Measurements from ENCODE around the gene SCN1B. TPM values are rescaled to one million over a fixed set of nuclear protein-coding genes. Genes with fewer than 3 reads are reported as not detected.
"Not testable (repeated sequence)": the region's sequence is repeated elsewhere in the genome, so short reads cannot be mapped to it uniquely, and the experiment has no call there.

SCN1B gene
- total RNA-seq, 1 experiment from 2014 or later = 2.9 TPM

GRCh38 chr19:35000647-35001501, 29.4 kb upstream of the SCN1B start:
- peak; percentile 55 for DNase-seq (ENCODE audit: low read depth)

GRCh38 chr19:35002037-35002535, 28.2 kb upstream of the SCN1B start:
- DNase-seq (ENCODE audit: low read depth) = no peak

DNA sequence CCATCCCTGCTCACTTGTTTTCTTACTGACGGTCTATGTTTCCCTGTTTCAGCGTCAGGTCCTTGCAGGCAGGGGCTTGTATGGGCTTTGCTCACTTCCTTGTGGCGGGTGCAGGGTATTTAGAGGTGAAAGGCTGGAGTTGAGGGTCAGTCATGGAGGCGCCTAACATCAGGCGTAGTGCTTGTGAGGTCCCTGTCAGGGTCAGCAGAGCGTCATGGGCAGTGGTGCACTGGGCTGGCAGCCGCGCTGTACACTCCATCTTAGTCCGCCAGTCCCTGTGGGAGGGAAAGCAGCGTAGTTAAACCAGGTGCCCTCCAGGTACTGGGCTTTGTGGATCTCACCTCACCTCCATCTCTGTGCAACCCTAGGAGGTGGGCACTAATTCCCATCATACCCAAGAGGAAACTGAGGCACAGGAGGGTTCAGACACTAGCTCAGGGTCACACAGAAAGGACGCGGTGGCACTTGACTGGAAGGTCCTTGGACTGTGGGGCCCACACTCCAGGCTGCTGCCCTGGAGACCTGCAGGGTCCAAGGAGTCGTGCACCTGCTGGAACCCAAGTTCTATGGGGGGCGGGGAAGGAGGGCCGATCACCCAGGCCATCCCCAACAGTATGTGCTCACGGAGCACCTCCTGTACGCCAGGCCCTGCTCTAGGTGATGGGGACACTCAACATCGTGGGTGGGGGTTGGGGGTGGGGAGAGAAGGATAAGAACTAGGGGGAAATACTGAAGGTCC, 25.6 kb upstream of the SCN1B start:
- no peak for DNase-seq (ENCODE audit: low read depth)

DNA sequence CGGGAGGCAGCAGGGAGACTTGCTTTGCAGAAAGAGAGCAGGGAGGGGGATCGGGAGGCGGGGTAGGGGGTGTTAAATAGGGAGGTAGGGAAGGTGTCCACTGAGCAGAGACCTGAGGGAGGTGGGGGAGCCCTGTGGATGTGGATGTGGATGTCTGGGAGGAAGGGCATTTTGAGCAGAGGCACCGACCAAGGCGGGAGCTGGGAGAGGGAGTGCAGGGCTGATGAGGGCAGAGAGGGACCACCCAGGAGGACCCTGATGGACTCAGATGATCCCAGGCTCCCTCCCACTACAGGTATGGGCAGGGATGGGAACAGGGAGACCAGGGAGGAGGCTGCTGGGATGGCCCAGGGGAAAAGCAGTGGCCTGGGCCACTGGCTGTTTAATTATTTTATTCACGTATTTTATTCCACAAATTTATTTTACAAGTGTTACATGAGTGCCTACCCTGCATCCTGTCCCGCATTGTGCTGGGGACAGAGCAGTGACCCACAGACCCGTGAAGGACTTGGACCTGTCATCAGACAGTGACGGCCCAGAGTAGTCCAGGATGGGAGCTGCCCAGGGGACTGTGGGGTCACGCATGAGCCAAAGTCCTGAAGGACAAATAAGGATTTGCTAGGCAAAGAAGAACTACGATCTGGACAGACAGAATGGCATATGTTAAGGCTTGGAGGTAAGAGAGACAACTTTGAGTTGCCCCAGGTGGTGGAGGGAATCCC, 24.9 kb upstream of the SCN1B start:
- no peak for DNase-seq (ENCODE audit: low read depth)

GRCh38 chr19:35006007-35006341, 24.3 kb upstream of the SCN1B start:
- DNase-seq (ENCODE audit: low read depth) = not testable (repeated sequence)

GRCh38 chr19:35006342-35006998, 23.8 kb upstream of the SCN1B start:
- no peak for DNase-seq (ENCODE audit: low read depth)

- DNase-seq (ENCODE audit: low read depth) = no peak
Observed at GRCh38 chr19:35006999-35007365, 23.3 kb upstream of the SCN1B start.

DNA sequence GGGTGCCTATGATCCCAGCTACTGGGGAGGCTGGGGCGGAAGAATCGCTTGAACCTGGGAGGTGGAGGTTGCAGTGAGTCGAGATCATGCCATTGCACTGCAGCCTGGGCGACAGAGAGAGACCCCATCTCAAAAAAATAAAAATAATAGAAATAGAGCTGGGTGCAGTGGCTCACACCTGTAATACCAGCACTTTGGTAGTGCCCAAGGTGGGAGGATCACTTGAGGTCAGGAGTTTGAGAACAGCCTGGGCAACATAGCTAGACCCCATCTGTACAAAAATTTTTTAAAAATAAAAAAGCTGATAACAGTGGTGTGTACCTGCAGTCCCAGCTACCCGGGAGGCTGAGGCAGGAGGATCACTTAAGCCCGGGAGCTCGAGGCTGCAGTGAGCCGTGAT, 22.8 kb upstream of the SCN1B start:
- not testable (repeated sequence) for DNase-seq (ENCODE audit: low read depth)

DNA sequence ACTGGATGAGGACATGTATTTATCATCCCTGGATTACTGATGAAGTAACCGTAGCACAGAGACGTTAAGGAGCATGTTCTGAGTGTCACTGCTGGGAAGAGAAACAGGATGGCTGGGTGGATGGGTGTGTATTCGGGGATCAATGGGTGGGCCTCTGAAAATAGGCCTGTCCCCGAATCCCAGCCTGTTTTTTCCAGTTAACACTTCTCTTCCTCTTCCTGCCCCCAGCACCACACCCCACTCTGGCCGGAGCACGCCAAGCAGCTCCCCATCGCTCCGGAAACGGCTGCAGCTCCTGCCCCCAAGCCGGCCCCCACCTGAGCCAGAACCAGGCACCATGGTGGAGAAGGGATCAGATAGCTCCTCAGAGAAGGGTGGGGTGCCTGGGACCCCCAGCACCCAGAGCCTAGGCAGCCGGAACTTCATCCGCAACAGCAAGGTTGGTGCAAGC, 21.4 kb upstream of the SCN1B start:
- no peak for DNase-seq (ENCODE audit: low read depth)

- no peak for DNase-seq (ENCODE audit: low read depth)
Observed at GRCh38 chr19:35009424-35010415, 20.6 kb upstream of the SCN1B start.

- no peak for DNase-seq (ENCODE audit: low read depth)
Observed at GRCh38 chr19:35011091-35011689, 19.1 kb upstream of the SCN1B start.

DNA sequence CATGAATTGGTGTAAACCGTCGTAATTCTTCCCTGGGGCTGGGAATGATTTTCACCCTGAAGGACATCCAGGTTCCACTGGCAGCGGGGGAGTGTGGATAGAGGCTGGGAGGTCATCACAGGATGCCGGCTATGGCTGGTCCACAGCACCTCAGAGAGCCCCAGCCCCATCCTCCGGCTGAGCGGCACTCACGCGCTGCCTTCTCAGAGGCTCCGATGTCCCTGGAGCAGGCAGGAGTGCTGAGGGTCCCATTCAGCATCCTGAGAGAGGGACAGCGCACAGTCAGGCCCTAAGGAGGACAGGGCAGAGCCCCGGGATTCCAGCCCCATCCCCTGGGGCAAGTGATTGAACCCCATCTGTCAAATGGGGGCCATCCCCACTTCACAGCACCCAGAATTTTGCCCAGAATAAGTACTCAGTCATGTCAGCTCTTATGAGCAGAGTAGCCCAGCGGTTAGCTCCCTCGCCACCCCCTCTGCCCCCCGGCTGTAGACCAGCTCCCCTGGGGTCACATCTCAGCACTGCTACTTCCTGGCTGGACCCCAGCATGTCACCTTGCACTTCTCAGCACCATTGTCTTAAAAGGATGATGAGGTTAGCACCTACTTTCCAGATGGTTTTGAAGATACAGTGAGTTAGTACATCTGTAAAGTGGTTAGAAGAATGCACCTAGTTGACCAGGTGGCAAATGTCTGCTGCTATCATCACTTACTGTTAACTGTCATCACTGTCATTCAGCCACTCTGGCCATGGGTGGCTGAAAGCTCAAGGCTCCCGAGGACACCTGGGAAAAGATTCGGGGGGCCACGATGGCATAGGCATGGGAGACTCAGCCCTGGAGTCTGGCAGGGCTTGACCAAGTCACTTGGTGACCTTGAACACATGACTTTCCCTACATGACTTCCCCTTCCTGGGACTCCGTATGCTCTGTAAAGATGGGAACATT, 18.3 kb upstream of the SCN1B start:
- DNase-seq (ENCODE audit: low read depth) = no peak

- peak; percentile 73 for DNase-seq (ENCODE audit: low read depth)
Observed at GRCh38 chr19:35013041-35013819, 17.0 kb upstream of the SCN1B start.

DNA sequence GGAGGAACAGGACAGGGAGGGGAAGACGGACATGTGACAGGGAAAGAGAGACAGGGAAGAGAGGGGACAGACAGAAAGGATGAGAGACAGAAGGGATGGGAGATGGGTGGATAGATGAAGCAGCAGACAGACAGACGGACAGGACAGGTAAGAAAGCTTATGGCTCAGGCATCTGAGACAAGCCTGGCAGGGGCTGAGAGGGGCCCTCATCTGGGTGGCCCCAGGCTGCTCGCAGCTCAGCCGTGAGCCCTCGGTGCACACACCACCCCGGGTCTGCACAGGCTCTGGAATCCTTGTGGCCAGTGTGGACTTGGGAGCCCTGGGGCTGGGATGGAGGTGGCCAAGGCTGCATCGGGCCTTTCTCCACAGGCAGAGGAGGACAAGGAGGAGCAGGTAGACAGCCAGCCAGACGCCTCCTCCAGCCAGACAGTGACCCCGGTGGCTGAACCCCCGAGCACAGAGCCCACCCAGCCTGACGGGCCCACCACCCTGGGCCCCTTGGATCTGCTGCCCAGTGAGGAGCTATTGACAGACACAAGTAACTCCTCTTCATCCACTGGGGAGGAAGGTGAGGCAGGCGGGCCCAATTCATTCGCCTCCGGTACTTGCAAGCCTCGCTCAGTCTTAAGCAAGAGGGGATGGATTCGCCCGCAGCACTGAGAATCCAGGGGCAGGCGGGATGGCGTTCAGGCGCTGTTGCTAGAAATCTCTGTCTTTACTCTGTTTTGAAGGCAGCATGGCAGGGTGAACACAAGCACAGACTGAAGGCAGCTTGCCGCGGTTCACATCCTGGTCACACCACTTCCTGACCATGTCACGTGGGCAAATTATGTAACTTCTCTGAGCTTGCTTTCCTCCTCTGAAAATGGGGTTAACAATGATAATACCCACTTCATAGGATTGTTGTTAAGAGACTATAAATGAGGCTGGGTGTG, 16.2 kb upstream of the SCN1B start:
- DNase-seq (ENCODE audit: low read depth) = no peak

GRCh38 chr19:35014774-35015173, 15.5 kb upstream of the SCN1B start:
- DNase-seq (ENCODE audit: low read depth) = not testable (repeated sequence)

- peak; percentile 41 for DNase-seq (ENCODE audit: low read depth)
Observed at GRCh38 chr19:35015270-35015953, 14.9 kb upstream of the SCN1B start.
